ENCODE measurements around the gene ARHGEF12.

Gene ARHGEF12

GRCh38 chr11:120424185-120424969 is 88.2 kb downstream of the ARHGEF12 start:
- DNase-seq (ENCODE audit: low read depth), result no peak

- no peak for DNase-seq (ENCODE audit: low read depth)
These were observed 88.7 kb downstream of the ARHGEF12 start for GRCh38 chr11:120424970-120425332.

- no peak for DNase-seq (ENCODE audit: low read depth)
These were observed 89.3 kb downstream of the ARHGEF12 start for GRCh38 chr11:120425527-120425926.

- no peak for DNase-seq (ENCODE audit: low read depth)
These were observed 93.9 kb downstream of the ARHGEF12 start for GRCh38 chr11:120430146-120430545.

GRCh38 chr11:120431633-120432032 is 95.4 kb downstream of the ARHGEF12 start:
- DNase-seq (ENCODE audit: low read depth), result no peak

- no peak for DNase-seq (ENCODE audit: low read depth)
These were observed 96.1 kb downstream of the ARHGEF12 start for GRCh38 chr11:120432056-120433018.

- no peak for DNase-seq (ENCODE audit: low read depth)
These were observed 105.4 kb downstream of the ARHGEF12 start for GRCh38 chr11:120441592-120441991.

- no peak for DNase-seq (ENCODE audit: low read depth)
These were observed 105.8 kb downstream of the ARHGEF12 start for GRCh38 chr11:120442031-120442430.

- DNase-seq (ENCODE audit: low read depth), result no peak
These were observed 110.6 kb downstream of the ARHGEF12 start for GRCh38 chr11:120446802-120447201.

GRCh38 chr11:120448240-120448639 is 112.0 kb downstream of the ARHGEF12 start:
- DNase-seq (ENCODE audit: low read depth), result no peak

- DNase-seq (ENCODE audit: low read depth), result no peak
These were observed 119.3 kb downstream of the ARHGEF12 start for GRCh38 chr11:120455487-120455886.

- DNase-seq (ENCODE audit: low read depth), result no peak
These were observed 121.8 kb downstream of the ARHGEF12 start for GRCh38 chr11:120457996-120458395.

- DNase-seq (ENCODE audit: low read depth), result no peak
These were observed 126.6 kb downstream of the ARHGEF12 start for GRCh38 chr11:120462825-120463224.

- no peak for DNase-seq (ENCODE audit: low read depth)
These were observed 129.8 kb downstream of the ARHGEF12 start for GRCh38 chr11:120465921-120466534.

GRCh38 chr11:120467627-120468026 is 131.4 kb downstream of the ARHGEF12 start:
- no peak for DNase-seq (ENCODE audit: low read depth)

- DNase-seq (ENCODE audit: low read depth), result no peak
These were observed 134.9 kb downstream of the ARHGEF12 start for GRCh38 chr11:120471131-120471530.

- no peak for DNase-seq (ENCODE audit: low read depth)
These were observed 135.8 kb downstream of the ARHGEF12 start for GRCh38 chr11:120471994-120472393.

GRCh38 chr11:120473503-120473902 is 137.3 kb downstream of the ARHGEF12 start:
- no peak for DNase-seq (ENCODE audit: low read depth)

GRCh38 chr11:120482149-120482548 is 145.9 kb downstream of the ARHGEF12 start:
- no peak for DNase-seq (ENCODE audit: low read depth)

- no peak for DNase-seq (ENCODE audit: low read depth)
These were observed 148.5 kb downstream of the ARHGEF12 start for GRCh38 chr11:120484722-120485121.

- DNase-seq (ENCODE audit: low read depth), result no peak
These were observed 149.9 kb downstream of the ARHGEF12 start for GRCh38 chr11:120486138-120486537.

GRCh38 chr11:120489799-120490198 is 153.6 kb downstream of the ARHGEF12 start:
- no peak for DNase-seq (ENCODE audit: low read depth)

GRCh38 chr11:120492486-120492885 is 156.3 kb downstream of the ARHGEF12 start:
- no peak for DNase-seq (ENCODE audit: low read depth)
